ENCODE measurements around the gene HOXB13.

Gene HOXB13

GRCh38 chr17:48745381-48746275 is 17.1 kb upstream of the HOXB13 start:
- H4K20me1 ChIP-seq (ENCODE audit: insufficient read depth, low read length, poor library complexity, severe bottlenecking), result no peaks in the 10 kb centered on the region
- no peaks in the 10 kb centered on the region for H3K36me3 ChIP-seq (ENCODE audit: insufficient read depth, low read length)
- H3K9me2 ChIP-seq (replicated peaks; ENCODE audit: low read depth, low read length), result no peaks in the 10 kb centered on the region
- no peak overlapping the region for H3K4me2 ChIP-seq (ENCODE audit: low read depth, low read length, poor library complexity, severe bottlenecking)
- no peak for TF ChIP-seq EZH2phosphoT487 (IDR thresholded peaks at IDR 0.05; ENCODE audit: borderline replicate concordance)
- no peak for TF ChIP-seq CTCF (conservative IDR thresholded peaks at IDR 0.05; ENCODE audit: low read length)
- H3K4me3 ChIP-seq (ENCODE audit: low read length, poor library complexity, severe bottlenecking), result no peak overlapping the region
- H3K27me3 ChIP-seq (ENCODE audit: insufficient read depth, low read length, poor library complexity, severe bottlenecking), result no peaks in the 10 kb centered on the region
- H3F3A ChIP-seq (ENCODE audit: low read depth), result no peaks in the 10 kb centered on the region
- H3K4me1 ChIP-seq (ENCODE audit: insufficient read depth, low read length, poor library complexity, severe bottlenecking), result no peaks in the 10 kb centered on the region
- H3K79me2 ChIP-seq (ENCODE audit: insufficient read depth, low read length), result no peaks in the 10 kb centered on the region
- no peaks in the 10 kb centered on the region for H3K9me3 ChIP-seq (ENCODE audit: insufficient read depth, low read depth, low read length)
- no peak overlapping the region for H3K9ac ChIP-seq (ENCODE audit: low read depth, low read length, poor library complexity, severe bottlenecking)
- no peak overlapping the region for H2AFZ ChIP-seq (ENCODE audit: low read length)

- no peaks in the 10 kb centered on the region for H3K79me2 ChIP-seq (ENCODE audit: insufficient read depth, low read length)
- TF ChIP-seq CTCF (conservative IDR thresholded peaks at IDR 0.05; ENCODE audit: low read length) (no peak), EZH2phosphoT487 (IDR thresholded peaks at IDR 0.05; ENCODE audit: borderline replicate concordance) (no peak)
- H3K9ac ChIP-seq (ENCODE audit: low read depth, low read length, poor library complexity, severe bottlenecking), result no peak overlapping the region
- H3K4me3 ChIP-seq (ENCODE audit: low read length, poor library complexity, severe bottlenecking), result no peak overlapping the region
- H3K36me3 ChIP-seq (ENCODE audit: insufficient read depth, low read length), result no peaks in the 10 kb centered on the region
- H3K9me2 ChIP-seq (replicated peaks; ENCODE audit: low read depth, low read length), result no peaks in the 10 kb centered on the region
- H4K20me1 ChIP-seq (ENCODE audit: insufficient read depth, low read length, poor library complexity, severe bottlenecking), result no peaks in the 10 kb centered on the region
- H3K4me1 ChIP-seq (ENCODE audit: insufficient read depth, low read length, poor library complexity, severe bottlenecking), result no peaks in the 10 kb centered on the region
- no peaks in the 10 kb centered on the region for H3F3A ChIP-seq (ENCODE audit: low read depth)
- no peaks in the 10 kb centered on the region for H3K9me3 ChIP-seq (ENCODE audit: insufficient read depth, low read depth, low read length)
- H2AFZ ChIP-seq (ENCODE audit: low read length), result no peak overlapping the region
- peaks cover 10% of the 10 kb centered on the region for H3K27me3 ChIP-seq (ENCODE audit: insufficient read depth, low read length, poor library complexity, severe bottlenecking)
- no peak overlapping the region for H3K4me2 ChIP-seq (ENCODE audit: low read depth, low read length, poor library complexity, severe bottlenecking)
Observed at GRCh38 chr17:48740537-48740936, 12.0 kb upstream of the HOXB13 start.

- Histone ChIP-seq H3K4me1 (ENCODE audit: insufficient read depth, low read length, poor library complexity, severe bottlenecking) (no peaks in the 10 kb centered on the region), H3K9me2 (replicated peaks; ENCODE audit: low read depth, low read length) (no peaks in the 10 kb centered on the region), H3K4me3 (ENCODE audit: low read length, poor library complexity, severe bottlenecking) (no peak overlapping the region), H3F3A (ENCODE audit: low read depth) (no peaks in the 10 kb centered on the region), H3K27me3 (ENCODE audit: insufficient read depth, low read length, poor library complexity, severe bottlenecking) (peaks cover 17% of the 10 kb centered on the region), H3K9me3 (ENCODE audit: insufficient read depth, low read depth, low read length) (no peaks in the 10 kb centered on the region), H3K9ac (ENCODE audit: low read depth, low read length, poor library complexity, severe bottlenecking) (no peak overlapping the region), H4K20me1 (ENCODE audit: insufficient read depth, low read length, poor library complexity, severe bottlenecking) (no peaks in the 10 kb centered on the region), H3K4me2 (ENCODE audit: low read depth, low read length, poor library complexity, severe bottlenecking) (no peak overlapping the region), H3K79me2 (ENCODE audit: insufficient read depth, low read length) (no peaks in the 10 kb centered on the region), H3K36me3 (ENCODE audit: insufficient read depth, low read length) (no peaks in the 10 kb centered on the region), H2AFZ (ENCODE audit: low read length) (no peak overlapping the region)
- TF ChIP-seq EZH2phosphoT487 (IDR thresholded peaks at IDR 0.05; ENCODE audit: borderline replicate concordance) (no peak), CTCF (conservative IDR thresholded peaks at IDR 0.05; ENCODE audit: low read length) (no peak)
Observed at GRCh38 chr17:48738803-48739526, 10.4 kb upstream of the HOXB13 start.

Data from Loucy (cell line).